Neural cell (in vitro differentiated cells): ENCODE results near the gene DZIP3. TPM values are rescaled to one million over a fixed set of nuclear protein-coding genes. Genes with fewer than 3 reads are reported as not detected.
A peak's percentile ranks its signal among the peaks of the same experiment; 100 is the strongest.

Experiments used
- H2AFZ ChIP-seq: fragments of 200-600, 300-800 bp; sonication (generic), shearing (Covaris generic); 2 replicates; pipeline ENCODE4 v1.6.0; 2014; ENCODE audit warnings: low read depth, mild to moderate bottlenecking, antibody characterized with exemption, low read length, moderate library complexity
- H3F3A ChIP-seq: fragments of 200-600 bp; shearing (Covaris generic); 2 replicates; pipeline ENCODE4 v1.6.1; 2016; ENCODE audit warnings: mild to moderate bottlenecking, moderate library complexity, mixed read lengths, antibody characterized with exemption, low read length; ENCODE audit not compliant: insufficient read depth, poor library complexity, severe bottlenecking
- H3K27ac ChIP-seq: fragments of 200-600, 300-800 bp; sonication (generic), shearing (Covaris generic); 2 replicates; pipeline ENCODE4 v1.5.1; 2014; ENCODE audit warnings: mild to moderate bottlenecking, low read length, moderate library complexity
- H3K27me3 ChIP-seq: fragments of 300-800, 200-600 bp; sonication (generic), shearing (Covaris generic); 2 replicates; pipeline ENCODE4 v1.6.0; 2014; ENCODE audit warnings: mild to moderate bottlenecking, low read depth, low read length, moderate library complexity; ENCODE audit not compliant: insufficient read depth
- H3K36me3 ChIP-seq: fragments of 300-800, 200-600 bp; sonication (generic), shearing (Covaris generic); 2 replicates; pipeline ENCODE4 v1.5.1; 2014; ENCODE audit warnings: mild to moderate bottlenecking, antibody characterized with exemption, low read length, moderate library complexity; ENCODE audit not compliant: insufficient read depth
- H3K4me2 ChIP-seq: fragments of 300-800, 200-600 bp; sonication (generic), shearing (Covaris generic); 2 replicates; pipeline ENCODE4 v1.6.0; 2014; ENCODE audit warnings: mild to moderate bottlenecking, low read length
- H3K4me3 ChIP-seq: fragments of 300-800, 200-600 bp; sonication (generic), shearing (Covaris generic); 2 replicates; pipeline ENCODE4 v1.5.1; 2014; ENCODE audit warnings: mild to moderate bottlenecking, low read length, moderate library complexity
- H3K79me2 ChIP-seq: fragments of 200-600 bp; shearing (Covaris generic); replicated peaks from 2 replicates; pipeline ENCODE4 v1.6.0; 2014; ENCODE audit warnings: mild to moderate bottlenecking, low read length, moderate library complexity; ENCODE audit not compliant: insufficient read depth
- H3K9ac ChIP-seq: fragments of 300-800, 200-600 bp; sonication (generic), shearing (Covaris generic); 2 replicates; pipeline ENCODE4 v1.6.1; 2016; ENCODE audit warnings: mild to moderate bottlenecking, low read length, mixed read lengths
- H3K9me2 ChIP-seq: fragments of 200-600 bp; shearing (Covaris generic); 2 replicates; pipeline ENCODE4 v1.6.1; 2016; ENCODE audit warnings: mild to moderate bottlenecking, low read length, mixed read lengths; ENCODE audit not compliant: insufficient read depth
- H3K9me3 ChIP-seq: fragments of 200-600, 300-800 bp; sonication (generic), shearing (Covaris generic); 2 replicates; pipeline ENCODE4 v1.6.1; 2016; ENCODE audit warnings: mild to moderate bottlenecking, mixed run types, low read length, moderate library complexity, mixed read lengths
- H4K20me1 ChIP-seq: fragments of 200-600 bp; shearing (Covaris generic); 2 replicates; pipeline ENCODE4 v1.6.1; 2016; ENCODE audit warnings: mild to moderate bottlenecking, mixed run types; ENCODE audit not compliant: insufficient read depth
- EP300 ChIP-seq: fragments of 450-650 bp; conservative IDR thresholded peaks from 2 replicates; pipeline ENCODE4 v1.6.1; 2014; ENCODE audit warnings: antibody characterized with exemption, mild to moderate bottlenecking, moderate library complexity; ENCODE audit not compliant: poor library complexity, severe bottlenecking
- EZH2 ChIP-seq: fragments of 200-600, 300-800 bp; shearing (Covaris generic), sonication (generic); IDR thresholded peaks from 2 replicates; pipeline ENCODE4 v1.6.1; 2014; ENCODE audit warnings: antibody characterized with exemption, low read length, borderline replicate concordance, mild to moderate bottlenecking; ENCODE audit not compliant: insufficient read depth, poor library complexity, severe bottlenecking
- MXI1 ChIP-seq: fragments of 450-650 bp; conservative IDR thresholded peaks from 2 replicates; pipeline ENCODE4 v1.6.1; 2014; ENCODE audit warnings: antibody characterized with exemption, mild to moderate bottlenecking; ENCODE audit not compliant: poor library complexity, severe bottlenecking
- POLR2AphosphoS5 ChIP-seq: IDR thresholded peaks from 2 replicates; pipeline ENCODE4 v1.6.1; 2012
- RAD21 ChIP-seq: fragments of 450-650 bp; conservative IDR thresholded peaks from 2 replicates; pipeline ENCODE4 v1.6.1; 2014; ENCODE audit warnings: antibody characterized with exemption, mild to moderate bottlenecking, moderate library complexity
- SMC3 ChIP-seq: fragments of 450-650 bp; conservative IDR thresholded peaks from 2 replicates; pipeline ENCODE4 v1.6.1; 2014; ENCODE audit warnings: antibody characterized with exemption, mild to moderate bottlenecking, moderate library complexity; ENCODE audit not compliant: poor library complexity
- TAF1 ChIP-seq: IDR thresholded peaks from 2 replicates; pipeline ENCODE4 v1.6.1; 2012; ENCODE audit warnings: low read depth
- polyA plus RNA-seq: library from polyadenylated mRNA; depleted of rRNA; stranded (reverse); fragments of >200 nt; gene quantifications from 2 replicates; pipeline ENCODE4 v1.2.3, GENCODE V29; 2014
- TF ChIP-seq, protein P1 (sequence below): fragments of 450-650 bp; IDR thresholded peaks from 2 replicates; pipeline ENCODE4 v1.5.1; 2014; ENCODE audit warnings: antibody characterized with exemption, mild to moderate bottlenecking, moderate library complexity; ENCODE audit not compliant: poor library complexity, severe bottlenecking
- TF ChIP-seq, protein P2 (sequence below): IDR thresholded peaks from 2 replicates; pipeline ENCODE4 v1.6.1; 2012; ENCODE audit warnings: borderline replicate concordance

The DZIP3 gene
- polyA plus RNA-seq, 1 donor from 2014 or later = 52.5 TPM

DNA sequence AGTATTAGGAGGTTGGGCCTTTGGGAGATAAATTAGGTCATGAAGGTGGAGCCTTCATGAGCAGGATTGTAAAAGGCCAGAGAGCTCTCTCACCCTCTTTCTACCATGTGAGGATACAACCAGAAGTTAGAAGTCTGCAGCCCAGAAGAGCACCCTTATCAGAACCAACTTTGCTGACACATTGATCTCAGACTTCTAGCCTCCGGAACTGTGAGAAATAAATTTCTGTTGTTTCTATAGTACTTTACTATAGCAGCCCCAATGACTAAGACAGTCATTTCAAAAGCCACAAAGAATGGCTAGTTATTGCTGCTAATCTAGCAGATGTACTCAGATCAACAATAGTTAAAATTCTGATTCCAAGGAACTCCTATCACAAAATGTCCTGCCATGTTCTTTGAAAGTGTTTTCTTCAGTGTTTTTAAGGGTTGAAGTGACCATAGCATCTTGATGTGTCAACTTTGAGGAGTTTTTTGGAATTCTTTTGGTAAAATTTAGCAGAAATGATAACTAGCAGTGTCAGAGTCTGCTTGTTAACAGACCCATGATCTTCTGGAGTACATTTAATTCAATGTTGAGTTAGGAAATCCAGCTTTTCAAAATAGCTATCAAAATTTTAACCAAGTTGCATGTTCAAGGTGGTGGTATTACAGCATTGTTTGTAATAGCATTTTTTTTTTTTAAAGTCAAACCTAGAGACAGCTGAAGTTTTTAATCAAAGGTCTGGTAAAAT lies 10.3 kb downstream of the DZIP3 start:
- H4K20me1 ChIP-seq = no peaks in the 10 kb centered on the region
- H3F3A ChIP-seq = no peaks in the 10 kb centered on the region
- no peak overlapping the region for H3K4me2 ChIP-seq
- H3K9me2 ChIP-seq = no peaks in the 10 kb centered on the region
- H3K4me3 ChIP-seq = no peak overlapping the region
- H2AFZ ChIP-seq = no peak overlapping the region
- H3K9ac ChIP-seq = no peak overlapping the region
- H3K27ac ChIP-seq = no peak overlapping the region
- H3K27me3 ChIP-seq = no peaks in the 10 kb centered on the region
- peaks cover 7% of the 10 kb centered on the region for H3K79me2 ChIP-seq
- H3K36me3 ChIP-seq = no peaks in the 10 kb centered on the region
- H3K9me3 ChIP-seq = no peaks in the 10 kb centered on the region
- TF ChIP-seq EZH2 (no peak), POLR2AphosphoS5 (no peak), RAD21 (no peak), TAF1 (no peak), EP300 (no peak), SMC3 (no peak), MXI1 (no peak)
- TF ChIP-seq, protein P1, sequence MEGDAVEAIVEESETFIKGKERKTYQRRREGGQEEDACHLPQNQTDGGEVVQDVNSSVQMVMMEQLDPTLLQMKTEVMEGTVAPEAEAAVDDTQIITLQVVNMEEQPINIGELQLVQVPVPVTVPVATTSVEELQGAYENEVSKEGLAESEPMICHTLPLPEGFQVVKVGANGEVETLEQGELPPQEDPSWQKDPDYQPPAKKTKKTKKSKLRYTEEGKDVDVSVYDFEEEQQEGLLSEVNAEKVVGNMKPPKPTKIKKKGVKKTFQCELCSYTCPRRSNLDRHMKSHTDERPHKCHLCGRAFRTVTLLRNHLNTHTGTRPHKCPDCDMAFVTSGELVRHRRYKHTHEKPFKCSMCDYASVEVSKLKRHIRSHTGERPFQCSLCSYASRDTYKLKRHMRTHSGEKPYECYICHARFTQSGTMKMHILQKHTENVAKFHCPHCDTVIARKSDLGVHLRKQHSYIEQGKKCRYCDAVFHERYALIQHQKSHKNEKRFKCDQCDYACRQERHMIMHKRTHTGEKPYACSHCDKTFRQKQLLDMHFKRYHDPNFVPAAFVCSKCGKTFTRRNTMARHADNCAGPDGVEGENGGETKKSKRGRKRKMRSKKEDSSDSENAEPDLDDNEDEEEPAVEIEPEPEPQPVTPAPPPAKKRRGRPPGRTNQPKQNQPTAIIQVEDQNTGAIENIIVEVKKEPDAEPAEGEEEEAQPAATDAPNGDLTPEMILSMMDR = no peak
- TF ChIP-seq, protein P2, sequence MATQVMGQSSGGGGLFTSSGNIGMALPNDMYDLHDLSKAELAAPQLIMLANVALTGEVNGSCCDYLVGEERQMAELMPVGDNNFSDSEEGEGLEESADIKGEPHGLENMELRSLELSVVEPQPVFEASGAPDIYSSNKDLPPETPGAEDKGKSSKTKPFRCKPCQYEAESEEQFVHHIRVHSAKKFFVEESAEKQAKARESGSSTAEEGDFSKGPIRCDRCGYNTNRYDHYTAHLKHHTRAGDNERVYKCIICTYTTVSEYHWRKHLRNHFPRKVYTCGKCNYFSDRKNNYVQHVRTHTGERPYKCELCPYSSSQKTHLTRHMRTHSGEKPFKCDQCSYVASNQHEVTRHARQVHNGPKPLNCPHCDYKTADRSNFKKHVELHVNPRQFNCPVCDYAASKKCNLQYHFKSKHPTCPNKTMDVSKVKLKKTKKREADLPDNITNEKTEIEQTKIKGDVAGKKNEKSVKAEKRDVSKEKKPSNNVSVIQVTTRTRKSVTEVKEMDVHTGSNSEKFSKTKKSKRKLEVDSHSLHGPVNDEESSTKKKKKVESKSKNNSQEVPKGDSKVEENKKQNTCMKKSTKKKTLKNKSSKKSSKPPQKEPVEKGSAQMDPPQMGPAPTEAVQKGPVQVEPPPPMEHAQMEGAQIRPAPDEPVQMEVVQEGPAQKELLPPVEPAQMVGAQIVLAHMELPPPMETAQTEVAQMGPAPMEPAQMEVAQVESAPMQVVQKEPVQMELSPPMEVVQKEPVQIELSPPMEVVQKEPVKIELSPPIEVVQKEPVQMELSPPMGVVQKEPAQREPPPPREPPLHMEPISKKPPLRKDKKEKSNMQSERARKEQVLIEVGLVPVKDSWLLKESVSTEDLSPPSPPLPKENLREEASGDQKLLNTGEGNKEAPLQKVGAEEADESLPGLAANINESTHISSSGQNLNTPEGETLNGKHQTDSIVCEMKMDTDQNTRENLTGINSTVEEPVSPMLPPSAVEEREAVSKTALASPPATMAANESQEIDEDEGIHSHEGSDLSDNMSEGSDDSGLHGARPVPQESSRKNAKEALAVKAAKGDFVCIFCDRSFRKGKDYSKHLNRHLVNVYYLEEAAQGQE = no peak

DNA sequence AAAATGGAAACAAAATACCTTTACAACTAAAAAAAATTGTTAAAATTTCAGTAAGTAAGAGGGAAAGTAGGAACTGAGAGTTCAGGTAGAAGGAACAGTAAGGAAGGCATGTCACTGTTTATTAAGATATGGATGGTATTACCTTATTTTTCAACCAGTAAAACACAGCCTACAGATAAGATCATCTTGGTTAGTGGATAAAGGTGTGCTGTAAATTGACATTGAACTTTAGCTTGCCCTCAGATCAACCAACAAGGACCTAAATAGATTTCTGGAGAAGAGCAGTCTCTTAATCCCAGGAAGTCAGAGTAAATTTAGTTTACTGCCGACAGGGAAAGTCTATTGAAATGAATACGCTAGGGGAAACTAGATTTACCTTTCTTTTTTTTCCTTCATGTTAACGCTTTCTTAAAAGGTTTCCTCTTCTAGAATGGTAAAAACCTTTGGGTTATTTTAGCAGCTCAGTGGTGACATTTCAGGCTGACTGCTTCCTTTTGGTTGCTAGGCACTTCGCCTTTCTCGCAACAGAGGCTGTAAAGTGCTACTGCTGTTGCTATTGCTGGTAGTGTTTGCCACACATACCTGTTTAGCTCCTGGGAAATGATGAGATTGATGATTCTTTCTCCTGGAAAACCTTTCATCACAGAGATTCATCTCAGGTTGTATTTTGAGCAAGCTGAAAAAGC lies 12.9 kb downstream of the DZIP3 start:
- no peaks in the 10 kb centered on the region for H3K9me3 ChIP-seq
- no peaks in the 10 kb centered on the region for H3K9me2 ChIP-seq
- H4K20me1 ChIP-seq = no peaks in the 10 kb centered on the region
- peak overlapping the region; percentile 31 for H3K4me2 ChIP-seq
- H3K79me2 ChIP-seq = peaks cover 7% of the 10 kb centered on the region
- peak overlapping the region; percentile 40 for H3K9ac ChIP-seq
- no peaks in the 10 kb centered on the region for H3K36me3 ChIP-seq
- H3K4me3 ChIP-seq = peak overlapping the region; percentile 51
- H3K27me3 ChIP-seq = no peaks in the 10 kb centered on the region
- peak overlapping the region; percentile 58 for H3K27ac ChIP-seq
- no peak overlapping the region for H2AFZ ChIP-seq
- H3F3A ChIP-seq = no peaks in the 10 kb centered on the region
- TF ChIP-seq SMC3 = no peak
- peak; percentile 70 for TF ChIP-seq POLR2AphosphoS5
- TF ChIP-seq EP300 = peak; percentile 47
- TF ChIP-seq, protein P2 = no peak
- TF ChIP-seq MXI1 = no peak
